ENCODE results near the gene BHLHA15. TPM values are rescaled to one million over a fixed set of nuclear protein-coding genes. Genes with fewer than 3 reads are reported as not detected.
"Not testable (repeated sequence)": the region's sequence is repeated elsewhere in the genome, so short reads cannot be mapped to it uniquely, and the experiment has no call there.

BHLHA15 gene
- total RNA-seq, 2 donors from 2014 or later = 0.37 to 0.38 TPM

DNA sequence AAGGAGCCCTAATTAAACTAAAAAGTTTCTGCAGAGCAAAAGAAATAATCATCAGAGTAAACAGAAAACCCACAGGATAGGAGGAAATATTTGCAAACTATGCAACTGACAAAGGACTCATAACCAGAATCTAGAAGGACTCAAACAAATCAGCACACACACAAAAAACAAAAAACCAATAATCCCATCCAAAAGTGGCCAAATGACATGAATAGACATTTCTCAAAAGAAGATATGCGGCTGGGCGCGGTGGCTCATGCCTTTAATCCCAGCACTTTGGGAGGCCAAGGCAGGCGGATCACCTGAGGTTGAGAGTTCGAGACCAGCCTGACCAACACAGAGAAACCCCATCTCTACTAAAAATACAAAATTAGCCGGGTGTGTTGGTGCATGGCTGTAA, 8.1 kb downstream of the BHLHA15 start:
- peak; percentile 9 for DNase-seq
- ATAC-seq; intact Hi-C loops (cut with DNase I): not testable (repeated sequence)

DNA sequence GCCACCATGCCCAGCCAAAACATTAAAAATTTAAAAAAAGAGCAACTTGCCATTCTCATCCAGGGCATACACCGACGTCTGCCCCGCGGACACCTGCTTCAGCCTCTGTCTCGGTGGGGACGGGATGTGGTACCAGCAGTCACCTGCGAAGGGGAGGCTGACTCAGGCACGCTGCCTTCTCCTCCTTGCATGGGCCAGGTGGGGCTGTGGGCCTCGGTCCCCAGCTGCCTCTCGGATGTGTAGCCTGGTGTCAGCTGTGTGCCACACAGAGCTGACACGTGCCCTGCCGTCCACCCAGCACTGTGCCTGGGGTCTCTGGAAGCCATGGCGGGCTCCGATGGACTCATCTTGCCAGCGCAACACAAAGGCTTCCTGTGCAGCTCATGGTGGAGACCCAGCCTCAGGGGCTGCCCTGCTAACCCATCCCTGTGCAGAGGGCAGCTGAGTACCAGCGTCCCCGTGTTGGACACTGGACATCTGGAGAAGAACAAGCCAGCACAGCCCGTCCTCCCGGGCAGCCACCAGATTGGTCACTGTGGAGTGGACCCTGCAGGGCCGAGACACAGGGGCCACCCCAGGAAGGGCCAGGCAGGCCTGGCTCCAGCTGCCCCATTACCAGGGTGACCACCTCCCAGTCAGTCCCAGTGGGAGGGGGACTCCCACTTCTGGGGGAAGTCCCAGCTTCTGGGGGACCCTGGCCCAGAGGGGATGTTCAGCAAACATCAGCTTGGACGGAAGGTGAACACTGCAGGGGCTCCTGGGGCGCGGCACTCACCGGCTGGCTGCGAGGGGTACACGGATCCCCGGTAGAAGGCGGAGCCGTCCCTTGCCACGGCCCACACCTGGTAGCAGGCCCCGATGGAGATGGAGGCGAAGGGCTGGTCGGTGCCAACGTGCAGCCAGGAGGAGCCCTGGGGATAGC, 10.6 kb downstream of the BHLHA15 start:
- ATAC-seq (no peak), DNase-seq (peak; percentile 18)
- intact Hi-C loops (cut with DNase I) = no loop called here

DNA sequence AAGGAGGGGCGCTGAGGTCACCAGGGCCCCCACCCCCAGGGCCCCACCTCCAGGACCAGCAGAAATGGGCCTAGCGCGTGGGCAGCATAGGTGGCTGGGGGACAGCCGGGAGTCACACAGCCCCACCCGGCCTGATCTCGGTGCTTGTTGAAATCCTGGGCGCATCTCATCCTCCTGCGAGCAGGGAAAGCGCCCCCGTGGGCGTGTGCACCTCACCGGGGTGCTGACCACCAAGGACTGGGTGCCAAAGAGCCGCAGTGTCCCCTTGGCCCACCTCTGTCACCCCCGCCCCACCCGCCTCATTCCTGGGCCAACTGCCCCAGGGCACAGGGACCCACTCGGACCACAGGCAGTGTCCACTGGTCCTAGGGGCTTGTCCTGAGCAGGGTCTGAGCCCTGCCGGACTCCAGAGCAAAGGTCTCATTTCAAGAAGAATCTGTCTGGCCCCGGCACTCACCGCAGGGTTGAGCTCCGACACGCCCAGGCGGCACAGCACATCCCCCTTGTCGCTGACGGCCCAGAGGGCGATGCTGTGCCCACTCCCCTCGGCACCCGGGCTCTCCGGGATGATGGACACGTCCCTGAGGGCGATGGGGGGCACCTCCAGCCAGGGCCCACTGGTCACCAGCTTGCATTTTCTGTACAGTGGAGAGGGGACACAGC, 11.4 kb downstream of the BHLHA15 start:
- intact Hi-C loops (cut with DNase I) = no loop called here
- DNase-seq (peak; percentile 23), ATAC-seq (no peak)

DNA sequence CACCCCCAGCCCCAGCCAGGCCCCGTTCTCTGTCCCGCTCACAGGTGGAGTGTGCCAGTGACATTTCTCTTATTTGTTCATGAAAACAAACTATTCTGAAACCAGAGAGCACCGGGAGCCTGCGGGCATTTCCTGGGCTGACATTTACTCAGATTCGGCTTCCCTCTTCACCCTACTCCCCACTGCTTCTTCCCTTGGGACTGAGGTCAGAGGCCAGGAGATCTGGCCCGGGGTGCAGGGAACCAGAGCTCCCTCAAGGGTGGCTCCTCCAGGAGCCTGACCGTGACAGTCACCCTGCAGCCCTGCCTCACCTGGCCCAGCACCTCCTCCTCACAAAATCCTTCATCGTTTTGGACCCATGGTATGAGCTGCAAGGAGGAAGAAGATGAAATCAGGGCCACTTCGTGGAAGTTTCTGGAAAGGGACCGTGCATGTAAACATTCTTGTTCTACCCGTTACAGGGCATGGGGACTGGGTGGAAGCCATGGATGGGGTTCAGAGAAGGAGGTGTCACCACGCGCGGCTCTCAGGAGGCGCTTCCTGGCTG, 12.2 kb downstream of the BHLHA15 start:
- intact Hi-C loops (cut with DNase I) = no loop called here
- DNase-seq (peak; percentile 5), ATAC-seq (no peak)

DNA sequence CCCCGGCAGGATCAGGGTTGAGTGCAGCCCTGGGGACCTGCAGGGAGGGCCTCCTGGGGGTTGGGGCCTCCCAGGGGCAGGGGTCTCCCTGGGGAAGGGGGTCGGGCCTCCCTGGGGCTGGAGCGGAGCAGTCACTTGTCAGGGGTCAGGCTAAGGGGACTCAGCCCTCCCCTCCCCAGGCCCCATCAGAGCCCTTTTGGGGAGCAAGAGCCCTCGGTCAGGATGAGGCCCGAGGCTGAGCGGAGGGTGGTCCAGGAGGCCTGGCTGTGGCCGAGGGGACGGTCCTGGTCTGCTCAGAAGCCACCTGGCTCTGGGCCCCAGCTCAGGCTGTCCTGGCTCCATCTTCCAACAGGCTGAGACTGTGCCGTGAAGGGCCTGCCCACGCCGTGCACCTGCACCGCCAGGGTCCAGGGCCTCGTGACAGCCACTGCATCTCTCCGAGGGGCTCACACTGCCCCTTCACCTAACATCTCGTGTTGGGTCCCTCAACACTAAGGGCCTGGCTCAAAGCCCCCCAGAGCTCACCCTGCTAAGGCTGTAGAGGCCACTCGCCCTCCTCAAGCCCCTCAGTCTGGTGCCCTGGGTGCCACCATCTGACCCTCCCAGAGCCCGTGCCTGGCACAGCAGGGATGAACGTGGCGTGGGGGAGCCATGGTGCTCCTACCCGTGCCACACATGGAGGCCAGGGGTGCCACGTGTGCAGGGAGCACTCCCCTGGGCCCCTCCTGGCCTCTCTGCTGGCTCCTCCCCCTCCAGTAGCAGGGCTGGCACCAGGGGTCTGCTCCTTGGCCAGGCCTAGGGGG, 12.9 kb downstream of the BHLHA15 start:
- ATAC-seq (no peak), DNase-seq (peak; percentile 17)
- intact Hi-C loops (cut with DNase I) = no loop called here

DNA sequence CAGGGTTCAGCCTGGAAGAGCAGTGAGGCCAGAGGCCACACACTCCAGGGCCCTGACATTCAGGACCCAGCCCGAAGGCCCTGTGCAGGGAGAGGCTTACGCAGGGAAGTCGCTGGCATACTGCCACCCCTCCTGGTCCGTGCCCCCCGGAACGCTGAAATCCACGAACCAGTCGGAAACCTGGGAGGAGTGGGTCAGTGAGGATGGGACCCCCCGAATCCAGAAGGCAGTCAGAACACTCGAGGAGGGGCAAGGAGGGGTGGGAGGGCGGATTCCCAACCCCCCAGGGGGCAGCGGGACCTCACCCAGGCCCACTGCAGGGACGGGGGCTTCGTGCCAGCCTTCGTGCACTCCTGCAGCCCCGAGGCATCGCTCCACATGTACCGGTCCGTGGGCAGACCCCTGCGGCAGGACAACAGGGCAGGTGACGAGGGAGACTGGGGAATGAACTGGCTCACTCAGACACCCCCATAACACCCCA, 13.5 kb downstream of the BHLHA15 start:
- ATAC-seq (no peak), DNase-seq (no peak)
- intact Hi-C loops (cut with DNase I) = no loop called here

DNA sequence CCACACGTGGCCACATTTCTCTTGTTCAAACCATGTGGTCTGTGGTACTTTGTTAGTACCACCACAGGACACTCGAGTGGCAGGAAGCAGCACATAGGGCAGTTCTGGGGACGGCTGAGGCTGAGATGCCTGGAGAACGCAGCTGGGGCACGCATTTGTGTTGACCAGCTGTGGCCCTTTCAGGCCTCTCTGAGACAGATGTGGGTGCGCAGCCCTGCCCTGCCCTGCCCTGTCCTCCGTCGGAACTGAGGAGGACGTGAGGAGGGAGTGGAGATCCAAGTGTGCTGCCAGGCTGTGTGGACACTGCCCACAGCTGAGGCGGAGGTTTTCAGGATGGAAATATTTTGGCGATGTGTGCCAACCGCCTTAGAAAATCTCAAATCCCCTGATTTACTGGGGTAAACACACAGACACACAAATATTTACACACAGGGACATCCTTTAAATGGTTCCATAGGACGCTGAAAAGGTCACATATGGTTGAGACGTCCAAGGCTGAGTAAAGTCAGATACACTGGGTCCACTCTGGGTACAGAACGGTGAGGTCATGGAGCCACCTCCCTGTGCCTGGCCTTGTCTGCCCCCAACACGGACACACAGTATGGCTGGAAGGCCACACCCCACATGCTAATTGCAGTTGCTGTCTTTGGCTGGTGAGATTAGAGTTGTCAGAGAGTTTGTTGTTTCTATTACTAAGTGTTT, 14.8 kb downstream of the BHLHA15 start:
- intact Hi-C loops (cut with DNase I) = no loop called here
- no peak for DNase-seq
- no peak for ATAC-seq

DNA sequence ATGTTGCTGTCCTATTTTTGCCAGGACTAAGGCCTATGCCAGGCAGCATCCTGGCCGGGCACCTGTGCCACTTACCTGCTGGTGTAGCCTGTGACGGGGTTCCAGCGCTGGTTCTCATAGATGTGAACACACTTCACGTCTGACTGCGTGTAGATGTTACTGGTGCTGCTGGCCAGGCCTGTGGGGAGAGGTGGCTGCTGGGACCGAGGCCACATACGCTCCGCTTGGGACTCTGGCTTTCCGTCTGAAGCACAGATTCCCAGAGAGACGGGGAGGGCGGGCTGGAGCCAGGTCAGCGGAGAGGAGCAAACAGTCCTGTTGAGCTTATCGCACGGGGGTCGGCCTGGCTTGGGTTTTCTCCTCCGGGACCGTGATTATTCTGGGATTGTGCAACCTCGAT, 16.7 kb downstream of the BHLHA15 start:
- ATAC-seq (no peak), DNase-seq (no peak)
- intact Hi-C loops (cut with DNase I) = no loop called here

DNA sequence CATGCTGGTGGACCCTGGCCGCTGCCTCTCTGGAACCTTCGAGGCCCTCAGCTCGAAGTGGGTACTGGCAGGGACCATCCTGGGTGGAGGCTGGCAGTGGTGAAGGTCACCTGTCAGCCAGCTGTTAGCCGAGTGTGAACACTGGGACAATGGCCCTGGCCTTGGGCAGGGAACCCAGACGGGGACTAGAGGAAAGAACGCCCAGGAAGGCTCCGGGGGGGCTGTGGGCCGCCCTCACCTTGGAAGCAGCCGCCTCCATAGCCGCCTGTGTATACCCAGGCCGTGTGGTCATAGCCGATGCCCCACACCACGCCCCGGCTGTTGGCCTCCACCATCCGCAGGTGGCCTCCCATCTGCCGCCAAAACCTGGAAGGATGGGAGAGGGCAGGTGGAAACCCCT, 17.6 kb downstream of the BHLHA15 start:
- intact Hi-C loops (cut with DNase I) = no loop called here
- ATAC-seq = no peak
- DNase-seq = no peak

DNA sequence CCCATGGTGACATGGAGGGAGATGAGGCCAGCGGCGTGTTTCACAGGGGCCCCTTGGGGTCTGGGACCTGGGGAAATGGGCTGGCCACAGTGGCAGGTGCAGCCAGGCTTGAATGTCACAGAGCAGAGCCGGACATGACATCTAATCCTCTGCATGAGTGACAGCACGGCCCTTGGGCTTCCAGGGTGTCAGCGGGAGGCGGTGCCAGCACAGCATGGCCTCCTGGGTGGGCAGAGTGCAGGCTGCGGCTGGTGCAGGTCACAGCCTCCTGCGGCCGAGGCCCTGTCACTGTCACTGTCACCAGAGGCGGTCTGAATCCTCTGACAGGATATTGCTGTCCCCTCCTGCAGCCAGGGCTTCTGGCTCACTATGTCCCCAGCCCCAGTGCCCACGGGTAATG, 18.2 kb downstream of the BHLHA15 start:
- DNase-seq = no peak
- ATAC-seq = no peak
- intact Hi-C loops (cut with DNase I) = no loop called here

DNA sequence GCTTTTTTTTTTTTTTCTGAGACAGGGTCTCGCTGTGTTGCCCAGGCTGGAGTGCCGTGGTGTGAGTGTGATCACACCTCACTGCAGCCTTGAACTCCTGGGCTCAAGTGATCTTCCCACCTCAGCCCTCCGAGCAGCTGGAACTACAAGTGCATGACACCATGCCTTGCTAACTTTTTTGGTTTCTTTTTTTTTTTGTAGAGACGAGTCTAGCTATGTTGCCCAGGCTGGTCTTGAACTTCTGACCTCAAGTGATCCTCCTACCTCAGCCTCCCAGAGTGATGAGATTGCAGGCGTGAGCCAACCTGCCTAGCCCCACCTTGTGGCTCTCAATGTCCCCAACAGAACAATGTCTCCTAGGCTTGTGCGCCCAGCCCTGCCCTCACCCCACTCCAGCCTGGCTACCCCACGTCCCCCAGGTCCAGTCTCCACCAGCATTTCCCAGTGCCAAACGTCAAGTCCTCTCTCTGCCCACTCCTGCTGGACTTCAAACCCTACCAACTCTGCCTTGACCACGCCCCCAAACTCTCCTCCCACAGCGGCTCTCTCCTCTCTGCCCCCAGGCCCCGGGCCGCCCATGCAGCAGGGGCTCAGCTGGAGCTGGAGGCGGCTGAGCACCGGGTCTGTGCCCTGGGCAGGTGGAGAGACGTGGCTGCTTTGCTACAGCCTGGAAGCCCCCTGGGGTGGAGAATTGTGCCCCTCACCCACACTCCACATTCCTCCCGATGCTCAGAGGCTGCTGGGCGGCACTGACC, 18.9 kb downstream of the BHLHA15 start:
- DNase-seq (no peak), ATAC-seq (no peak)

DNA sequence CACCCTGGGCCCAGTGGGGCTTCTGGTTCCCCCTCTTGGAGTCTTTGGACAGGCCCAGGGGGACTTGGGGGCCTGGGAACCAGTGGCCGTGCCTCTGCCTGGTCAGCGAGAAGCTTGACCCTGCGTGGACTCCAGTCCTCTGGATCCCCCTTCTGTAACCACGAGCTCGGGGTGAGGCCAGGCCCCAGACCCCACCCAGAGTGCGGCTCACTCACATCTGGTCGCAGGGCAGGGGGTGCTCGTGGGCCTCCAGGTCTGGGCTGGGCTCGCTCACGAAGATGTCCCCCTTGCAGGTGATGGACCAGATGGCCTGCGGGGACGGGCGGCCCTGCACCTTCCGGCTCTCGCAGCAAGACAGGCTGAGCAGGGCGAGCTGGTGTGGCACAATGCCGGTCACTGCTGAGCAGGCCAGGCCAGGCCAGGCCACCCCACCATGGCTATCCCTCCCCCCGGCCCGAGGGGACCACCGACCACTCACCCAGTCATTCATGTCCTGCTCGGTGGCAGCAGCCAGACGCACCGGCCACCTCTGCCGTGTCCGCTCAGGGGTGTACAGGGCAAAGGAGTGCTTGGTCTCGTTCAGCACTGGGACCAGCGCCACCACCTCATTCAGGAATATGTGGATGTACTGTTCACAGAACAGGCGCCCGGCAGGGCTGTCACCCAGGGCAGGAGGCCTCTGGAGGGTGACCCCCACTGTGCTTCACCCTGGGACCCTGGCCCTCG, 19.7 kb downstream of the BHLHA15 start:
- DNase-seq (no peak), ATAC-seq (no peak)
- intact Hi-C loops (cut with DNase I) = no loop called here

More for the DNA sequence above, 18.9 kb downstream of the BHLHA15 start:
- intact Hi-C loops (cut with DNase I) = no loop called here

DNA sequence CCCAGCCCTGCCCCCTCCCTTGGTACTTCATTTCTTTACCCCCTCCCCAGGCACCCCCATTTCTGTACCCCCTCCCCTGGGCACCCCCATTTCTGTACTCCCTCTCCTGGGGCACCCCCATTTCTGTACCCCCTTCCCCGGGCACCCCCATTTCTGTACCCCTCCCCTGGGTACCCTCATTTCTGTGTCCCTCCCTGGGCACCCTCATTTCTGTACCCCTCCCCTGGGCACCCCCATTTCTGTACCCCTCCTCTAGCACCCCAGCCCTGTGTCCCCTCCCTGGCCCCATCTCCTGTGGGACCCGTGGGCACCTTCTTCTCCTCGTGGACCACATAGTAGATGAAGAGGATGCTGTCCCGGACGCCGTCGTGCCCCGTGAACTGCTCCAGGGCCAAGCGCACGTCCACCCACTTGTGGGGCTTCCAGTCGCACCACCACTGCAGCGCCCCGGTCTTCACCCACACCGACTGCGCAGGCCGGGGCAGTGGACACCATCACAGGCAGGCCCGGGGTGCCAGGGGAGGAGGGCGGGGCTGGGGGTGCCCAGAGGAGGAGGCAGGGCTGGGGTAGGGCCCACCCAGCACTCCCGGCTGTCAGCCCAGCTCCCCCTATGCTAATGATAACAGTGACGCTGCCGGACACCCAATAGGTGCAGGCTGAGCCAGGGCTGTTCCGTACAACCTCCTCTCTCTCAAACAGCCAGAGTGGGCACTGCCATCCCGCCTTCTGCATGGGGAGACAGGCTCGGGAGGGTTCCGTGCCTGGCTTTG, 20.4 kb downstream of the BHLHA15 start:
- intact Hi-C loops (cut with DNase I) = no loop called here
- ATAC-seq = no peak
- no peak for DNase-seq

DNA sequence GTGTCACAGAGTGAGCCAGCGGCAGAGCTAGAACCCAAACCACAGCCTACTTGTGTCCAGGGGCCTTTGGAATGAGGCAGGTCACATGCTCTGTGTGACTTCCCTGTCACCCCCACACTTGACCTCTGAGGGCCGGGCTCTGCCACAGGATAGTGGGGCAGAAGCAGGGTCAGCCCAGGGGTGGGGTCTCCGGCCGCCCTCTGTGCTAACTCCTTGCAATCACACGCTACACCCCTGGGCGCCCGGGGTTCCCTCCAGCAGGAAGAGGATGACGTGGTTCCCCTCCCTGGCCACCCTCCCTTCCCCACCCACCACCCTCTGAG, 21.0 kb downstream of the BHLHA15 start:
- intact Hi-C loops (cut with DNase I) = no loop called here
- no peak for DNase-seq
- ATAC-seq = no peak

DNA sequence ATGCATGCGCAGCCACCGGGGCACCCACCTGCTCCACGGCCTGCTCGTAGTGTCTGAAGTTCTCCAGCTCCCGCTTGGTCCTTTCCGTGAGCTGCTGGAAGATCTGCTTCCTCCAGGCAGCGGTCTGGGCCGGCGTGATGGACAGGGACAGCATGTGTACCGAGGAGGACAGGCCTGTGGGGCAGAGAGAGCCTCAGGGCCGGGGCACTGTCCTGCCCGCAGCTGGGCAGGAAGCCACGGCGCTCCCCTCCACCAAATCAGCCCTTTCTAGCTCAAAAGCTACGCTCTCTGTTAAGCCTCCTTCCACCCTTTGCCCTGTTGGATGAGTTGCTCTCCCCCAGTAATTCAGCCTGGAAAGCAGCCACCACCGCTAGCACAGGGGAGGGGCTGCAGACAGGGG, 21.6 kb downstream of the BHLHA15 start:
- intact Hi-C loops (cut with DNase I) = no loop called here
- DNase-seq = no peak
- ATAC-seq = no peak

DNA sequence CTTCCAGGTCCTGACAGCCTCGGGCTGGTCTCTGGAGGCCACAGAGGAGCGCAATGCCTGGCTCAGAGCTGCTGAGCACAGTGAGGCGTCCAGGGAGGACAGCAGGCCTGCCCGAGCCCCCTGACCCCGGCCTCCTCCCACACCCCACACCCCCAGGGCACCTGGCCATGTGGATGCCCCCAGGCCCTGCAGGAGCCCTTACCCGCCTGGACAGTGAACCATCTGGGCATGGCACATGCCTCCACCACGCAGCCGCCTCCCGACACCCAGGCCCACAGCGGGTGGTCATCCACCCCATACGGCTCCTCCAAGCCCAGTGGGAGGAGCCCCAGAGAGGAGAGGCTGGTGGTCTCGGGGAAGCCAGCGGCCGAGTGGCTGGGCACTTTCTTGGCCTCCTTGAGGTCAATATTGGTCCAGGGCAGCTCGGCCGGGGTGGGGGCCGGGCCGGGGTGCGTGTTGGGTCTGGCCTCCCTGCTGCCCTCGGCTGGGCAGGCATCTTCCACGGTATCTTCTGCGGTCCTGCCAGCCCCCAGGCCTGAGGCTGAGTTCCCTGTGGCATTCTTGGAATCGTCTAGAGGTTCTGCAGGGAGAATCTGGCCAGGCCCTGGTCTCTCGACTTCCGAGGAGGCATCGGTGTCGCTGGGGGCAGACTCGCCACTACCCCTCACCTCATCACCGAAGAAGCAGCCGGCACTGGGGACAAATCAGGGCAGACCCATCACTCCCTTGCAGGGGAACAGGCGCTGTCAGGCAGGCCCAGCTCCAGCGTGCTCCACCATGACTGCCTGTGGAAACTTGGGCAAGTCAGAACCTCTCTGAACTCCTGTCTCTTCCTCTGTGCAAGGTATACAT, 22.2 kb downstream of the BHLHA15 start:
- intact Hi-C loops (cut with DNase I) = no loop called here
- ATAC-seq (no peak), DNase-seq (no peak)
